K562 (cell line): ENCODE data around the gene CRNN. TPM values are rescaled to one million over a fixed set of nuclear protein-coding genes. Genes with fewer than 3 reads are reported as not detected.

ENCODE experiments used
- CREM ChIP-seq: IDR thresholded peaks from 2 replicates; pipeline ENCODE4 v1.6.1; 2014; ENCODE audit warnings: antibody characterized with exemption, low read depth
- CTBP1 ChIP-seq: fragments of 450-650 bp; IDR thresholded peaks from 2 replicates; pipeline ENCODE4 v1.6.1; 2016; ENCODE audit warnings: borderline replicate concordance
- CTCF ChIP-seq, 3 experiments: IDR thresholded peaks in 2 of 3; conservative IDR thresholded peaks in 1 of 3; 2 replicates each; pipeline ENCODE4 v1.5.1; 2011 to 2012; ENCODE audit warnings: low read length in 3 of 3, mild to moderate bottlenecking in 3 of 3, control low read depth in 2 of 3, improper control_type of control experiment in 1 of 3, inconsistent platforms in 1 of 3, low read depth in 1 of 3, mixed read lengths in 1 of 3, moderate library complexity in 1 of 3; ENCODE audit not compliant: insufficient read depth in 2 of 3
- FOXP1 ChIP-seq: sonication (generic); formaldehyde crosslinking; IDR thresholded peaks from 2 replicates; pipeline ENCODE4 v1.8.0; 2022; ENCODE audit warnings: mild to moderate bottlenecking, missing genetic modification reagents
- NCOA4 ChIP-seq: fragments of 450-650 bp; IDR thresholded peaks from 2 replicates; pipeline ENCODE4 v1.6.1; 2018; ENCODE audit warnings: mild to moderate bottlenecking; ENCODE audit not compliant: partially characterized antibody
- RB1 ChIP-seq: fragments of 450-650 bp; IDR thresholded peaks from 2 replicates; pipeline ENCODE4 v1.6.1; 2017; ENCODE audit warnings: low read depth, mild to moderate bottlenecking
- REST ChIP-seq, 2 experiments: fragments of 450-650 bp; formaldehyde crosslinking in 1 of 2; IDR thresholded peaks; 2 replicates each; pipeline versions ENCODE4 v1.4.0 to v1.6.1; 2014 to 2020; ENCODE audit warnings: mild to moderate bottlenecking in 2 of 2, borderline replicate concordance in 1 of 2, low read depth in 1 of 2
- XRCC3 ChIP-seq: fragments of 450-650 bp; IDR thresholded peaks from 2 replicates; pipeline ENCODE4 v1.6.1; 2017; ENCODE audit warnings: mild to moderate bottlenecking, moderate library complexity
- ZNF707 ChIP-seq: fragments of 250-450 bp; sonication (Bioruptor Pico); conservative IDR thresholded peaks from 2 replicates; pipeline ENCODE4 v1.8.0; 2022; ENCODE audit warnings: inconsistent platforms, mild to moderate bottlenecking, moderate library complexity
- polyA plus RNA-seq, 8 experiments: library from polyadenylated mRNA; depleted of rRNA in 4 of 8; stranded (reverse) in 5 of 8; unstranded in 3 of 8; fragments of >200 nt; fragmentation: Nextera tagmentation in 2 of 8; fragmentation: Illumina TruSeq in 1 of 8; extraction: Ambion mirVana in 2 of 8; extraction: Trizol in 1 of 8; gene quantifications; 2 replicates each; pipeline versions ENCODE4 v1.2.1 to v1.2.3, GENCODE V29; 2011 to 2014; ENCODE audit warnings: inconsistent platforms in 1 of 8, missing spikeins in 1 of 8
- total RNA-seq, 7 experiments: library from RNA; depleted of rRNA in 6 of 7; stranded (reverse); fragments of >200 nt in 6 of 7; fragmentation: Illumina TruSeq in 2 of 7; extraction: Trizol in 2 of 7; gene quantifications; 2 replicates each; pipeline versions ENCODE4 v1.2.1 to v1.2.3, GENCODE V29; 2011 to 2021; ENCODE audit warnings: low replicate concordance in 1 of 7
- TF ChIP-seq, protein P1 (sequence below), 2 experiments: fragments of 450-650 bp; IDR thresholded peaks; 2 replicates each; pipeline ENCODE4 v1.6.1; 2018; ENCODE audit warnings: mild to moderate bottlenecking in 2 of 2, low read depth in 1 of 2; ENCODE audit not compliant: partially characterized antibody in 2 of 2

Gene CRNN
- total and polyA plus RNA-seq, 9 of the 15 experiments (the other 6 are each of a cell fraction or from before 2014, with no cell fraction given), result not detected

DNA sequence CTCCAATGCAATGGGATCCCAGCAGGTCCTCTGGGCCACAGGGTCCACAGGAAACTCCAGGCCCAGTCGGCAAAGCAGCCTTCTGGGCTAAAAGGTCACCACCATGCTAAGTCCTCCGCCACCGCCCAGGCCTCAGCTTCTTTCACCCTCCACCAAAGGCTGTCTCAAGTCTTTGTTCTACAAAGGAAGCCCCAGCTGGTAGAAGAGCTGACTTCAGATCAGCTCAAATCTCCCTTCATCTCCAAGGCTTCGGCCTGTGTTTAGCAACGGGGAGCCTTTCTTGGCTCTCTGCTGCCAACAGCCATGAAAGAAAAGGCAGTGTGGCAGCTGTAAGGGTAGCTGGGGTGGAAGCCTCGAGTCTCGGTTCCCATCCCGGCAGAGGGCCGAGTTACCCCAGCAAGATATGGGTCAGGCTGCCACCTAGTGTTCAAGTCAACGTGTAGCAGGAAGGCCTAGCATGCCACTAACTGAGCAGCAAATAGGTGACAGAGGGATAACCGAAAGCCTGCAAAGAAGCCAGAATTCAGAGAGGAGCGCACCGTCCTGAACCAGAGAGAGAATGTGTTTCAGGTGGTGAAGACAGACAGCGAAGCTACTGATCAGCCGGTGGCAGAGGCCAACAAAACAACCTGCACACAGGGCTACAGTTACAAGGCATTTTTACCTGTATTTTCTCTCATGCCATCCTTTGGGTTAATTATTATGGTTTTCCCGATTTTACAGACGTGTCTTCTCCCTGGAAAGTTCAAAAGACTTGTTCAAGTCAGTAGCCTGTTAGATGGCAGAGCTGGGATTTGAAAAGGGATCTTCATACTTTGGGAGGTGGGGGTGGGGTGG is 26.8 kb upstream of the CRNN start (continued):
- TF ChIP-seq REST (IDR thresholded peaks at IDR 0.05; ENCODE audit: borderline replicate concordance) (peak; percentile 38; the same call in 1 of the 2 replicates), REST (CRISPR knock-in tag; IDR thresholded peaks at IDR 0.05; ENCODE audit: low read depth) (no peak), NCOA4 (no peak), CREM (peak; percentile 62), FOXP1 (no peak), CTBP1 (peak; percentile 46; the same call in 1 of the 2 replicates), ZNF707 (no peak), CTCF (IDR thresholded peaks at IDR 0.05 in 2 of 3, conservative IDR thresholded peaks at IDR 0.05 in 1 of 3; ENCODE audit: insufficient read depth in 2 of 3, low read depth in 1 of 3, low read length in 3 of 3) (peak; percentile 86 to 90 (median 88)), RB1 (peak; percentile 48; the same call in 1 of the 2 replicates), XRCC3 (no peak)
- TF ChIP-seq, protein P1, sequence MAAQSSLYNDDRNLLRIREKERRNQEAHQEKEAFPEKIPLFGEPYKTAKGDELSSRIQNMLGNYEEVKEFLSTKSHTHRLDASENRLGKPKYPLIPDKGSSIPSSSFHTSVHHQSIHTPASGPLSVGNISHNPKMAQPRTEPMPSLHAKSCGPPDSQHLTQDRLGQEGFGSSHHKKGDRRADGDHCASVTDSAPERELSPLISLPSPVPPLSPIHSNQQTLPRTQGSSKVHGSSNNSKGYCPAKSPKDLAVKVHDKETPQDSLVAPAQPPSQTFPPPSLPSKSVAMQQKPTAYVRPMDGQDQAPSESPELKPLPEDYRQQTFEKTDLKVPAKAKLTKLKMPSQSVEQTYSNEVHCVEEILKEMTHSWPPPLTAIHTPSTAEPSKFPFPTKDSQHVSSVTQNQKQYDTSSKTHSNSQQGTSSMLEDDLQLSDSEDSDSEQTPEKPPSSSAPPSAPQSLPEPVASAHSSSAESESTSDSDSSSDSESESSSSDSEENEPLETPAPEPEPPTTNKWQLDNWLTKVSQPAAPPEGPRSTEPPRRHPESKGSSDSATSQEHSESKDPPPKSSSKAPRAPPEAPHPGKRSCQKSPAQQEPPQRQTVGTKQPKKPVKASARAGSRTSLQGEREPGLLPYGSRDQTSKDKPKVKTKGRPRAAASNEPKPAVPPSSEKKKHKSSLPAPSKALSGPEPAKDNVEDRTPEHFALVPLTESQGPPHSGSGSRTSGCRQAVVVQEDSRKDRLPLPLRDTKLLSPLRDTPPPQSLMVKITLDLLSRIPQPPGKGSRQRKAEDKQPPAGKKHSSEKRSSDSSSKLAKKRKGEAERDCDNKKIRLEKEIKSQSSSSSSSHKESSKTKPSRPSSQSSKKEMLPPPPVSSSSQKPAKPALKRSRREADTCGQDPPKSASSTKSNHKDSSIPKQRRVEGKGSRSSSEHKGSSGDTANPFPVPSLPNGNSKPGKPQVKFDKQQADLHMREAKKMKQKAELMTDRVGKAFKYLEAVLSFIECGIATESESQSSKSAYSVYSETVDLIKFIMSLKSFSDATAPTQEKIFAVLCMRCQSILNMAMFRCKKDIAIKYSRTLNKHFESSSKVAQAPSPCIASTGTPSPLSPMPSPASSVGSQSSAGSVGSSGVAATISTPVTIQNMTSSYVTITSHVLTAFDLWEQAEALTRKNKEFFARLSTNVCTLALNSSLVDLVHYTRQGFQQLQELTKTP (IDR thresholded peaks at IDR 0.05; ENCODE audit: low read depth in 1 of 2, partially characterized antibody in 2 of 2), result no peak
- TF ChIP-seq, all 486 proteins: peak for 9
